GM23338 (cell line): Measurements from ENCODE around the gene MORC1. TPM values are rescaled to one million over a fixed set of nuclear protein-coding genes. Genes with fewer than 3 reads are reported as not detected.

Experiments
- ATAC-seq: fragments of 200-7000 bp; cut with Tn5 transposase; 3 replicates; pipeline ENCODE4 v1.9.1; 2020
- DNase-seq: peaks from one replicate; pipeline ENCODE4 v3.0.0-alpha.2; 2015; ENCODE audit warnings: low spot score
- H2AFZ ChIP-seq: fragments of 200-600 bp; sonication (generic); 2 replicates; pipeline ENCODE4 v1.8.0; 2016; ENCODE audit warnings: antibody characterized with exemption, mild to moderate bottlenecking, moderate library complexity
- H3F3A ChIP-seq: fragments of 200-600 bp; sonication (generic); replicated peaks from 2 replicates; pipeline ENCODE4 v1.8.0; 2017; ENCODE audit warnings: antibody characterized with exemption, mixed run types, low read depth
- H3K27ac ChIP-seq: fragments of 200-600 bp; sonication (generic); 2 replicates; pipeline ENCODE4 v1.6.1; 2016; ENCODE audit warnings: low read depth
- H3K27me3 ChIP-seq: fragments of 200-600 bp; sonication (generic); 2 replicates; pipeline ENCODE4 v1.8.0; 2016; ENCODE audit warnings: mild to moderate bottlenecking, mixed run types, moderate library complexity; ENCODE audit not compliant: insufficient read depth
- H3K36me3 ChIP-seq: fragments of 200-600 bp; sonication (generic); 2 replicates; pipeline ENCODE4 v1.8.0; 2016; ENCODE audit warnings: mild to moderate bottlenecking; ENCODE audit not compliant: insufficient read depth
- H3K4me1 ChIP-seq: fragments of 200-600 bp; sonication (generic); 2 replicates; pipeline ENCODE4 v1.8.0; 2016; ENCODE audit warnings: mild to moderate bottlenecking, moderate library complexity; ENCODE audit not compliant: insufficient read depth
- H3K4me2 ChIP-seq: fragments of 200-600 bp; sonication (generic); 2 replicates; pipeline ENCODE4 v1.7.1; 2017; ENCODE audit warnings: mixed run types
- H3K4me3 ChIP-seq: fragments of 200-600 bp; sonication (generic); 2 replicates; pipeline ENCODE4 v1.6.1; 2016; ENCODE audit warnings: mixed run types
- H3K79me2 ChIP-seq: fragments of 200-600 bp; sonication (generic); replicated peaks from 2 replicates; pipeline ENCODE4 v1.8.0; 2017; ENCODE audit warnings: mild to moderate bottlenecking; ENCODE audit not compliant: insufficient read depth
- H3K9me2 ChIP-seq: fragments of 200-600 bp; sonication (generic); 2 replicates; pipeline ENCODE4 v1.8.0; 2017; ENCODE audit not compliant: insufficient read depth
- H4K20me1 ChIP-seq: fragments of 200-600 bp; sonication (generic); replicated peaks from 2 replicates; pipeline ENCODE4 v1.8.0; 2017; ENCODE audit warnings: mild to moderate bottlenecking; ENCODE audit not compliant: insufficient read depth
- H3K27ac Mint-ChIP-seq: 2 replicates; pipeline ENCODE4 v1.8.0; 2020; ENCODE audit warnings: inconsistent platforms, mild to moderate bottlenecking, moderate library complexity, mixed read lengths
- H3K27me3 Mint-ChIP-seq: 3 replicates; pipeline ENCODE4 v1.8.0; 2022; ENCODE audit warnings: low read depth, mild to moderate bottlenecking, moderate library complexity, mixed read lengths, inconsistent platforms; ENCODE audit not compliant: insufficient read depth, poor library complexity
- H3K36me3 Mint-ChIP-seq: 3 replicates; pipeline ENCODE4 v1.8.0; 2021; ENCODE audit warnings: low read depth, mild to moderate bottlenecking, inconsistent platforms, moderate library complexity, mixed read lengths
- H3K4me1 Mint-ChIP-seq: 3 replicates; pipeline ENCODE4 v1.8.0; 2020; ENCODE audit warnings: mild to moderate bottlenecking, inconsistent platforms, mixed read lengths
- H3K4me3 Mint-ChIP-seq: 3 replicates; pipeline ENCODE4 v1.8.0; 2021; ENCODE audit warnings: moderate library complexity, mild to moderate bottlenecking, inconsistent platforms, mixed read lengths
- H3K9me3 Mint-ChIP-seq: 3 replicates; pipeline ENCODE4 v1.8.0; 2020; ENCODE audit warnings: moderate library complexity, mild to moderate bottlenecking, inconsistent platforms, mixed read lengths
- CREB1 ChIP-seq: fragments of 250-450 bp; sonication (Bioruptor Pico); IDR thresholded peaks from 2 replicates; pipeline ENCODE4 v1.5.0; 2020; ENCODE audit warnings: low read depth, mild to moderate bottlenecking, moderate library complexity
- EZH2 ChIP-seq: fragments of 200-600 bp; sonication (generic); IDR thresholded peaks from one replicate; pipeline ENCODE4 v1.8.0; 2017; ENCODE audit warnings: antibody characterized with exemption, mild to moderate bottlenecking, low read depth; ENCODE audit not compliant: unreplicated experiment
- EZH2phosphoT487 ChIP-seq: fragments of 200-600 bp; sonication (generic); IDR thresholded peaks from one replicate; pipeline ENCODE4 v1.8.1; 2018; ENCODE audit warnings: antibody characterized with exemption; ENCODE audit not compliant: unreplicated experiment
- JUNB ChIP-seq: IDR thresholded peaks from one replicate; pipeline ENCODE4 v1.6.1; 2016; ENCODE audit warnings: antibody characterized with exemption; ENCODE audit not compliant: unreplicated experiment
- NANOG ChIP-seq: IDR thresholded peaks from 2 replicates; pipeline ENCODE4 v1.6.1; 2016; ENCODE audit warnings: antibody characterized with exemption, borderline replicate concordance
- POLR2AphosphoS5 ChIP-seq: IDR thresholded peaks from 2 replicates; pipeline ENCODE4 v1.6.1; 2016; ENCODE audit warnings: antibody characterized with exemption, low read depth
- polyA plus RNA-seq: library from polyadenylated mRNA; unstranded; fragments of >200 nt; fragmentation: Nextera tagmentation; extraction: Ambion mirVana; gene quantifications from 2 replicates; pipeline ENCODE4 v1.2.1, GENCODE V29; 2016
- total RNA-seq: library from RNA; depleted of rRNA; stranded (reverse); fragments of >200 nt; shearing (Covaris generic); gene quantifications from 2 replicates; pipeline ENCODE4 v1.2.3, GENCODE V29; 2014
- TF ChIP-seq, protein P1 (sequence below): IDR thresholded peaks from one replicate; pipeline ENCODE4 v1.6.1; 2018; ENCODE audit warnings: antibody characterized with exemption; ENCODE audit not compliant: unreplicated experiment
- TF ChIP-seq, protein P2 (sequence below): IDR thresholded peaks from 2 replicates; pipeline ENCODE4 v1.6.1; 2016; ENCODE audit warnings: antibody characterized with exemption
- TF ChIP-seq, protein P3 (sequence below), 2 experiments: fragments of 200-600 bp in 1 of 2; sonication (generic) in 1 of 2; conservative IDR thresholded peaks; 2 replicates each; pipeline versions ENCODE4 v1.5.1 to v1.6.1; 2016 to 2017; ENCODE audit warnings: antibody characterized with exemption in 2 of 2, low read depth in 2 of 2, mild to moderate bottlenecking in 2 of 2, moderate library complexity in 1 of 2

The MORC1 gene
- total and polyA plus RNA-seq, 2 experiments from 2014 or later = not detected

DNA sequence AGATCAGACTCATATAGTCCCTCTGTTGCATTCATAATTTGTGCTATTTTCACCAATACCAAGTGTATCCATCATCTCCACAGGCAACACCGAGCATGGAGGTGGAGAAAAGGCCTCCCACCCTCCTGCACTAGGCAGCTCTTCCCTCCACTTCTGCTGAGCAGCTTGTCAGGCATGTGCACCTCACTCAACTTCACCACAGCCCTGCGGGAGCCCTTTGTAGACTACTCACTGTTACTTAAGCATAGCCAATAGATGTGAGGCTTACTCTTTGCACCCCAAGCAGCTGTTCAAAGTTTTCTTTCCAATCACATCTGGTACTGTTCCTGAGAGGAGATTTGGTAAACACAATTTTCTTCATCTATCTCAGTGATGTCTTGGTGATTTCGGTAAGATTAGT is 147.4 kb downstream of the MORC1 start:
- H3K36me3 Mint-ChIP-seq = no peaks in the 10 kb centered on the region

More for the DNA sequence above, 147.4 kb downstream of the MORC1 start:
- no peaks in the 10 kb centered on the region for H3K4me1 Mint-ChIP-seq
- no peak overlapping the region for H3K27ac Mint-ChIP-seq
- H3K4me1 ChIP-seq = no peaks in the 10 kb centered on the region
- ATAC-seq (peak; percentile 62), DNase-seq (no peak)
- no peaks in the 10 kb centered on the region for H3K36me3 ChIP-seq
- no peak overlapping the region for H2AFZ ChIP-seq
- H3K9me3 Mint-ChIP-seq = no peaks in the 10 kb centered on the region; the same call in 2 of the 3 replicates
- TF ChIP-seq CREB1 (CRISPR knock-in tag) = no peak
- no peak for TF ChIP-seq EZH2phosphoT487
- TF ChIP-seq, protein P1, sequence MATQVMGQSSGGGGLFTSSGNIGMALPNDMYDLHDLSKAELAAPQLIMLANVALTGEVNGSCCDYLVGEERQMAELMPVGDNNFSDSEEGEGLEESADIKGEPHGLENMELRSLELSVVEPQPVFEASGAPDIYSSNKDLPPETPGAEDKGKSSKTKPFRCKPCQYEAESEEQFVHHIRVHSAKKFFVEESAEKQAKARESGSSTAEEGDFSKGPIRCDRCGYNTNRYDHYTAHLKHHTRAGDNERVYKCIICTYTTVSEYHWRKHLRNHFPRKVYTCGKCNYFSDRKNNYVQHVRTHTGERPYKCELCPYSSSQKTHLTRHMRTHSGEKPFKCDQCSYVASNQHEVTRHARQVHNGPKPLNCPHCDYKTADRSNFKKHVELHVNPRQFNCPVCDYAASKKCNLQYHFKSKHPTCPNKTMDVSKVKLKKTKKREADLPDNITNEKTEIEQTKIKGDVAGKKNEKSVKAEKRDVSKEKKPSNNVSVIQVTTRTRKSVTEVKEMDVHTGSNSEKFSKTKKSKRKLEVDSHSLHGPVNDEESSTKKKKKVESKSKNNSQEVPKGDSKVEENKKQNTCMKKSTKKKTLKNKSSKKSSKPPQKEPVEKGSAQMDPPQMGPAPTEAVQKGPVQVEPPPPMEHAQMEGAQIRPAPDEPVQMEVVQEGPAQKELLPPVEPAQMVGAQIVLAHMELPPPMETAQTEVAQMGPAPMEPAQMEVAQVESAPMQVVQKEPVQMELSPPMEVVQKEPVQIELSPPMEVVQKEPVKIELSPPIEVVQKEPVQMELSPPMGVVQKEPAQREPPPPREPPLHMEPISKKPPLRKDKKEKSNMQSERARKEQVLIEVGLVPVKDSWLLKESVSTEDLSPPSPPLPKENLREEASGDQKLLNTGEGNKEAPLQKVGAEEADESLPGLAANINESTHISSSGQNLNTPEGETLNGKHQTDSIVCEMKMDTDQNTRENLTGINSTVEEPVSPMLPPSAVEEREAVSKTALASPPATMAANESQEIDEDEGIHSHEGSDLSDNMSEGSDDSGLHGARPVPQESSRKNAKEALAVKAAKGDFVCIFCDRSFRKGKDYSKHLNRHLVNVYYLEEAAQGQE = no peak
- no peak for TF ChIP-seq EZH2
- TF ChIP-seq NANOG = no peak
- no peak for TF ChIP-seq POLR2AphosphoS5
- TF ChIP-seq JUNB = no peak
- TF ChIP-seq, protein P2, sequence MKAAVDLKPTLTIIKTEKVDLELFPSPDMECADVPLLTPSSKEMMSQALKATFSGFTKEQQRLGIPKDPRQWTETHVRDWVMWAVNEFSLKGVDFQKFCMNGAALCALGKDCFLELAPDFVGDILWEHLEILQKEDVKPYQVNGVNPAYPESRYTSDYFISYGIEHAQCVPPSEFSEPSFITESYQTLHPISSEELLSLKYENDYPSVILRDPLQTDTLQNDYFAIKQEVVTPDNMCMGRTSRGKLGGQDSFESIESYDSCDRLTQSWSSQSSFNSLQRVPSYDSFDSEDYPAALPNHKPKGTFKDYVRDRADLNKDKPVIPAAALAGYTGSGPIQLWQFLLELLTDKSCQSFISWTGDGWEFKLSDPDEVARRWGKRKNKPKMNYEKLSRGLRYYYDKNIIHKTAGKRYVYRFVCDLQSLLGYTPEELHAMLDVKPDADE = no peak
- TF ChIP-seq, protein P3, sequence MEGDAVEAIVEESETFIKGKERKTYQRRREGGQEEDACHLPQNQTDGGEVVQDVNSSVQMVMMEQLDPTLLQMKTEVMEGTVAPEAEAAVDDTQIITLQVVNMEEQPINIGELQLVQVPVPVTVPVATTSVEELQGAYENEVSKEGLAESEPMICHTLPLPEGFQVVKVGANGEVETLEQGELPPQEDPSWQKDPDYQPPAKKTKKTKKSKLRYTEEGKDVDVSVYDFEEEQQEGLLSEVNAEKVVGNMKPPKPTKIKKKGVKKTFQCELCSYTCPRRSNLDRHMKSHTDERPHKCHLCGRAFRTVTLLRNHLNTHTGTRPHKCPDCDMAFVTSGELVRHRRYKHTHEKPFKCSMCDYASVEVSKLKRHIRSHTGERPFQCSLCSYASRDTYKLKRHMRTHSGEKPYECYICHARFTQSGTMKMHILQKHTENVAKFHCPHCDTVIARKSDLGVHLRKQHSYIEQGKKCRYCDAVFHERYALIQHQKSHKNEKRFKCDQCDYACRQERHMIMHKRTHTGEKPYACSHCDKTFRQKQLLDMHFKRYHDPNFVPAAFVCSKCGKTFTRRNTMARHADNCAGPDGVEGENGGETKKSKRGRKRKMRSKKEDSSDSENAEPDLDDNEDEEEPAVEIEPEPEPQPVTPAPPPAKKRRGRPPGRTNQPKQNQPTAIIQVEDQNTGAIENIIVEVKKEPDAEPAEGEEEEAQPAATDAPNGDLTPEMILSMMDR (conservative IDR thresholded peaks at IDR 0.05; ENCODE audit: low read depth in 2 of 2) = no peak
- H3K27me3 ChIP-seq = no peaks in the 10 kb centered on the region
- H3K4me2 ChIP-seq = no peak overlapping the region
- no peaks in the 10 kb centered on the region for H3K79me2 ChIP-seq
- no peaks in the 10 kb centered on the region for H3K27me3 Mint-ChIP-seq
- H3F3A ChIP-seq = no peaks in the 10 kb centered on the region
- H4K20me1 ChIP-seq = no peaks in the 10 kb centered on the region
- no peaks in the 10 kb centered on the region for H3K9me2 ChIP-seq
- H3K4me3 ChIP-seq = no peak overlapping the region
- H3K4me3 Mint-ChIP-seq = no peak overlapping the region
- no peak overlapping the region for H3K27ac ChIP-seq
